GM23248 (cell line): ENCODE results near the gene TBC1D8. TPM values are rescaled to one million over a fixed set of nuclear protein-coding genes. Genes with fewer than 3 reads are reported as not detected.

Source experiments
- DNase-seq: peaks from one replicate; pipeline ENCODE4 v3.0.0-alpha.2; 2015
- H2AFZ ChIP-seq: fragments of 200-600 bp; sonication (generic); 2 replicates; pipeline ENCODE4 v1.6.1; 2016; ENCODE audit warnings: antibody characterized with exemption
- H3F3A ChIP-seq: fragments of 200-600 bp; sonication (generic); 2 replicates; pipeline ENCODE4 v1.6.1; 2016; ENCODE audit warnings: mild to moderate bottlenecking, antibody characterized with exemption, mixed run types; ENCODE audit not compliant: insufficient read depth
- H3K27ac ChIP-seq: fragments of 200-600 bp; sonication (generic); 2 replicates; pipeline ENCODE4 v1.5.1; 2016; ENCODE audit warnings: mild to moderate bottlenecking
- H3K27me3 ChIP-seq: fragments of 200-600 bp; sonication (generic); replicated peaks from 2 replicates; pipeline ENCODE4 v1.6.1; 2016; ENCODE audit warnings: mild to moderate bottlenecking; ENCODE audit not compliant: insufficient read depth
- H3K36me3 ChIP-seq: fragments of 200-600 bp; sonication (generic); 2 replicates; pipeline ENCODE4 v1.6.1; 2016; ENCODE audit warnings: low read depth, mild to moderate bottlenecking
- H3K4me1 ChIP-seq: fragments of 200-600 bp; sonication (generic); 2 replicates; pipeline ENCODE4 v1.6.1; 2016; ENCODE audit warnings: mild to moderate bottlenecking; ENCODE audit not compliant: insufficient read depth
- H3K4me2 ChIP-seq: fragments of 200-600 bp; sonication (generic); one replicate; pipeline ENCODE4 v1.6.1; 2016; ENCODE audit warnings: mild to moderate bottlenecking; ENCODE audit not compliant: unreplicated experiment
- H3K4me3 ChIP-seq: fragments of 200-600 bp; sonication (generic); 2 replicates; pipeline ENCODE4 v1.5.1; 2016; ENCODE audit warnings: mild to moderate bottlenecking
- H3K79me2 ChIP-seq: fragments of 200-600 bp; sonication (generic); 2 replicates; pipeline ENCODE4 v1.6.1; 2016; ENCODE audit warnings: mild to moderate bottlenecking; ENCODE audit not compliant: insufficient read depth
- H3K9ac ChIP-seq: fragments of 200-600 bp; sonication (generic); 2 replicates; pipeline ENCODE4 v1.6.1; 2016; ENCODE audit warnings: mild to moderate bottlenecking
- H3K9me2 ChIP-seq: fragments of 200-600 bp; sonication (generic); 2 replicates; pipeline ENCODE4 v1.6.1; 2016; ENCODE audit warnings: mixed run types, mild to moderate bottlenecking, moderate library complexity; ENCODE audit not compliant: insufficient read depth
- H3K9me3 ChIP-seq: fragments of 200-600 bp; sonication (generic); one replicate; pipeline ENCODE4 v1.6.1; 2017; ENCODE audit warnings: low read depth
- H4K20me1 ChIP-seq: fragments of 200-600 bp; sonication (generic); 2 replicates; pipeline ENCODE4 v1.6.0; 2016; ENCODE audit not compliant: insufficient read depth
- EZH2 ChIP-seq: fragments of 200-600 bp; sonication (generic); IDR thresholded peaks from 2 replicates; pipeline ENCODE4 v1.6.1; 2018; ENCODE audit warnings: antibody characterized with exemption, mild to moderate bottlenecking; ENCODE audit not compliant: insufficient read depth, poor library complexity, severe bottlenecking
- EZH2phosphoT487 ChIP-seq: fragments of 200-600 bp; sonication (generic); IDR thresholded peaks from 2 replicates; pipeline ENCODE4 v1.6.1; 2018; ENCODE audit warnings: antibody characterized with exemption, moderate library complexity, mild to moderate bottlenecking, low read depth; ENCODE audit not compliant: insufficient read depth
- WGBS, 2 experiments: methylation state at CpG; one replicate each; pipeline ENCODE4 v1.1.6; 2015 to 2017; ENCODE audit warnings: low lambda C conversion rate in 2 of 2, low coverage in 1 of 2; ENCODE audit errors: missing lambda C conversion rate in 2 of 2; 5-methylcytosine and 5-hydroxymethylcytosine counted together
- in situ Hi-C: fragments of 300-500 bp; cut with MboI; formaldehyde crosslinking; loops from 2 replicates; pipeline ENCODE4 v1.15.0; 2020
- polyA plus RNA-seq: library from polyadenylated mRNA; unstranded; fragments of >200 nt; fragmentation: Nextera tagmentation; extraction: Ambion mirVana; gene quantifications from 2 replicates; pipeline ENCODE4 v1.2.1, GENCODE V29; 2016
- total RNA-seq: library from RNA; depleted of rRNA; stranded (reverse); fragments of >200 nt; shearing (Covaris generic); gene quantifications from 2 replicates; pipeline ENCODE4 v1.2.3, GENCODE V29; 2014

Gene TBC1D8
- total and polyA plus RNA-seq, 2 experiments from 2014 or later, result 2.5 to 2.6 TPM

DNA sequence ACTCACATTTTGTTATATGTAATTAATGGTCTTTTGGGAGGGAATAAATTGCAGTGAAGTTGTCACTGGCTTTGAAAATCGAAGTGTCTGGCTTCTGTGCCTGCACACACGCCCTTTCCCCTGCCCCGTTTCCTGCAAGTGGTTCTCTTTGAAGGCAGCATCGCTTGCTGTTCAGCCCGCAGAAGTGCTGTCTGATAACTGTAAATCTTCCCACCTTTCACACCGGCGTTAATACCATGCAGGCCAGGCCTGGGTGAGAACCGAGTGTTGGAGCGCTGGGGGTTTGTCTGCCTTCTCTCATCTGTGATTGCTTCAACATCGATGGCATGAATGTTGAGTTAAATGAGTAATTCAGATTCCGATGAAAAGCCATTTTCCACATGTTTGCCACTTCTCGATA is 187.0 kb downstream of the TBC1D8 start:
- Histone ChIP-seq H3K9me2 (no peaks in the 10 kb centered on the region), H3K9ac (no peak overlapping the region), H3K36me3 (no peaks in the 10 kb centered on the region), H3F3A (peaks cover 27% of the 10 kb centered on the region), H3K4me2 (no peak overlapping the region), H3K4me3 (no peak overlapping the region), H3K4me1 (peaks cover 29% of the 10 kb centered on the region), H3K27ac (no peak overlapping the region), H3K27me3 (no peaks in the 10 kb centered on the region), H3K9me3 (no peaks in the 10 kb centered on the region), H3K79me2 (no peaks in the 10 kb centered on the region), H2AFZ (no peak overlapping the region), H4K20me1 (no peaks in the 10 kb centered on the region)
- DNase-seq, result no peak
- no peak for TF ChIP-seq EZH2
- TF ChIP-seq EZH2phosphoT487, result no peak
- in situ Hi-C loops, result no loop called here
- 46 to 47% methylated on average over 12 of the region's 12 CpGs for WGBS, 2 experiments

DNA sequence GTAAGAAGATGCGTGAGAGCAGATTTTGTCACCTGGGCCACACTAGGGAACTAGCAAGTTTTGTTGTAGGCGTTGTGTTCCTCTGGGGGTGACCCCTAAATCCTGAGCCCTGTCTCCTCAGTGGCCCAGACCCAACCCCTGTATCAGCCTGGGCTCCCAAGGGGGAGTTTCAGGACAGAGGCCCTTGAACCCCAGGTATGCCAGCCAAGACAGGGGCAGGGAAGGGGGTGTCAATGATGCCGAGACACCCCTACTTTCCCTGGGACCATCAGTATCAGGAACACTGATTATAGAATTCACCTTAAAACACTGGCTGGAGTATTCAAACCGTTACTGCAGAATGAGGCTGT is 188.2 kb downstream of the TBC1D8 start:
- TF ChIP-seq EZH2phosphoT487, result no peak
- H2AFZ ChIP-seq, result no peak overlapping the region

DNA sequence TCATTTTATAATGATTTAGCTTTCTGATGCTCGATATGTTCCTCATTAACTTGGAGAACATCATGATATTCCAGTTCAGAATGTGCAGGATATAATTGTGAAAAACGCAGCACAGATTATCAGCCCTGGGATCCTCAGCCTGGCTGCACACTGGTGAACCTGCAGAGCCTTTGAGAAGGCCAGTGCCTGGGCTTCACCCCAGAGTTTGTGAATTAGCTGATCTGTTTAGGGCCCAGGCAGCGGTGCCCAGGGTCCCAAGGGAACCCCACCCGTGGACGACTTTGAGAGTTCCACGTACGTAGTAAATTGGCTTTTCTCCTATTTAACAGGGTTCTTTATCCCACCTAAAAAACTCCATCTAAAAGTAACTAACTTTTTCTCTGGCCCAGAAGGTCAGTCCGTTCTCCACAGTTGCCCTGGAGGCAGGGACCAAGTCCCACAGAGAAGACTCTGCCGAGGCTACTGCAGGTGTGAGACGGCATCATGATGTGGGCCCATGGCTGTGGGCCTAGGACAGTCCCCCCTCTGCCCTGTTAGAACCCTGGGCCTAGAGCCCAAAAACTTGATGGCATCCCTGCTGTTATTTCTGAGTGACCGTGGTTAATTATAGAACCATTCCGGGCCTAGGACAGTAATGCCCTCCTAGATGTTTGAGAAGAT is 188.7 kb downstream of the TBC1D8 start:
- no peaks in the 10 kb centered on the region for H3K36me3 ChIP-seq
- H3K27me3 ChIP-seq, result no peaks in the 10 kb centered on the region
- no peaks in the 10 kb centered on the region for H4K20me1 ChIP-seq
- H3K9me2 ChIP-seq, result no peaks in the 10 kb centered on the region
- WGBS, 2 experiments, result 57 to 59% methylated on average over 12 of the region's 12 CpGs
- H3K27ac ChIP-seq, result no peak overlapping the region
- no peak overlapping the region for H2AFZ ChIP-seq
- DNase-seq, result no peak
- no peaks in the 10 kb centered on the region for H3K9me3 ChIP-seq
- H3K4me2 ChIP-seq, result no peak overlapping the region
- TF ChIP-seq EZH2, result no peak
- TF ChIP-seq EZH2phosphoT487, result no peak
- no peak overlapping the region for H3K4me3 ChIP-seq
- no peak overlapping the region for H3K9ac ChIP-seq
- H3K4me1 ChIP-seq, result peaks cover 44% of the 10 kb centered on the region
- peaks cover 38% of the 10 kb centered on the region for H3F3A ChIP-seq
- H3K79me2 ChIP-seq, result no peaks in the 10 kb centered on the region
- in situ Hi-C loops, result no loop called here

More for the DNA sequence above, 188.2 kb downstream of the TBC1D8 start:
- no peaks in the 10 kb centered on the region for H3K9me3 ChIP-seq
- no peak overlapping the region for H3K27ac ChIP-seq
- peaks cover 40% of the 10 kb centered on the region for H3K4me1 ChIP-seq
- H3K4me2 ChIP-seq, result no peak overlapping the region
- H3K27me3 ChIP-seq, result no peaks in the 10 kb centered on the region
- H3K4me3 ChIP-seq, result no peak overlapping the region
- H3K79me2 ChIP-seq, result no peaks in the 10 kb centered on the region
- H3F3A ChIP-seq, result peaks cover 38% of the 10 kb centered on the region
- no peaks in the 10 kb centered on the region for H3K36me3 ChIP-seq
- H4K20me1 ChIP-seq, result no peaks in the 10 kb centered on the region
- H3K9ac ChIP-seq, result no peak overlapping the region
- WGBS, 2 experiments, result 95 to 97% methylated on average over 4 of the region's 4 CpGs
- DNase-seq, result no peak
- no peaks in the 10 kb centered on the region for H3K9me2 ChIP-seq
- in situ Hi-C loops, result no loop called here

DNA sequence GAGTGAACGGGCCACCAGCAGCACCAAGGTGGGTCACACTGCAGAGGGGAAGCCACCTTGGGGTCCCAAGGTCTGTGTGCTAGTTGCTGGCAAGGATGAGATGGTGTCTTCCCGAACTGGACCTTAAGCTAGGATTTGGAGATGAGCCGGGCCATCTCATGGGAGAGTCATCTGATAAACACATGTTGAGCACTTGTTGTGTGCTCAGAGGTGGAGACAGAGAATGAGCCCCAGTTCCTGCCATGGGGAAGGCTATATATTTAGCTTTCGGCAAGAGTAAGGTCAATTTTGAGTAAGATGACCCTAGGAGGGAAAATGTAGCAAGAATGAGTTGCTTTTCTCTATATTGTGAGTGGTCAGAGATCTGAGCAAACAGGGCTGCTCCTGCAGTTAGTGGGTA is 190.5 kb downstream of the TBC1D8 start:
- DNase-seq, result no peak
- H4K20me1 ChIP-seq, result no peaks in the 10 kb centered on the region
- H3K27me3 ChIP-seq, result no peaks in the 10 kb centered on the region
- H3K9me2 ChIP-seq, result no peaks in the 10 kb centered on the region
- H2AFZ ChIP-seq, result no peak overlapping the region
- peaks cover 43% of the 10 kb centered on the region for H3F3A ChIP-seq
- no peaks in the 10 kb centered on the region for H3K9me3 ChIP-seq
- TF ChIP-seq EZH2phosphoT487, result no peak
- TF ChIP-seq EZH2, result no peak
- H3K4me1 ChIP-seq, result peaks cover 45% of the 10 kb centered on the region
- no peaks in the 10 kb centered on the region for H3K79me2 ChIP-seq
- no peak overlapping the region for H3K9ac ChIP-seq
- in situ Hi-C loops, result no loop called here
- no peak overlapping the region for H3K4me3 ChIP-seq
- WGBS, 2 experiments, result 90 to 91% methylated on average over 4 of the region's 4 CpGs
- no peak overlapping the region for H3K4me2 ChIP-seq
- H3K27ac ChIP-seq, result no peak overlapping the region
- no peaks in the 10 kb centered on the region for H3K36me3 ChIP-seq
